Measurements from ENCODE around the gene MEGF6. TPM values are rescaled to one million over a fixed set of nuclear protein-coding genes. Genes with fewer than 3 reads are reported as not detected.
A peak's percentile ranks its signal among the peaks of the same experiment; 100 is the strongest.

MEGF6 gene
- total and polyA plus RNA-seq, 8 donors, result 40.6 to 108 (median 51.5) TPM

DNA sequence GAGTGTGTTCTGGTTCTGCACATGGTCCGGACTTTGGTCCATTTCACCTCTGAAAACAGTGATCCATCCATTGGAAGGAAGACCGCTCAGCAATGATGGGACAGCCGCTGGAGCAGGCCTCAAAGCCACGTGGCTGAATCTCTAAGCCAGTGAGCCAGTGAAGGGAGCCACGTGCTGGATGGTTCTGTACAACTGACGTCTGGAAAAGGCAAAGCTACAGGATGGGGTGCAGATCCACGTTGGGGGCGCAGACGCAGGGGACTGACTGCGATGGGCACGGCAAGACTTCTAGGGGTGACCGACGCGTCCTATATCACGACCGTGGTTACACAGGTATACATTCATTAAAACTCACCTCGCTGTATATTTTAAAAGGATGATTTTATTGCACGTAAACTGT is 167.0 kb downstream of the MEGF6 start:
- H3K36me3 ChIP-seq, result no peaks in the 10 kb centered on the region
- H3K9me3 ChIP-seq, result peaks cover 0 to 11% of the 10 kb centered on the region in 2 donors
- peaks cover 7 to 57% of the 10 kb centered on the region in 2 donors for H3K27me3 ChIP-seq
- DNase-seq (peak in 1 of 4 donors; percentile 34), ATAC-seq (no peak)
- no peak overlapping the region for H3K27ac ChIP-seq
- intact Hi-C loops (cut with DNase I), result no loop called here
- TF ChIP-seq, protein P1, sequence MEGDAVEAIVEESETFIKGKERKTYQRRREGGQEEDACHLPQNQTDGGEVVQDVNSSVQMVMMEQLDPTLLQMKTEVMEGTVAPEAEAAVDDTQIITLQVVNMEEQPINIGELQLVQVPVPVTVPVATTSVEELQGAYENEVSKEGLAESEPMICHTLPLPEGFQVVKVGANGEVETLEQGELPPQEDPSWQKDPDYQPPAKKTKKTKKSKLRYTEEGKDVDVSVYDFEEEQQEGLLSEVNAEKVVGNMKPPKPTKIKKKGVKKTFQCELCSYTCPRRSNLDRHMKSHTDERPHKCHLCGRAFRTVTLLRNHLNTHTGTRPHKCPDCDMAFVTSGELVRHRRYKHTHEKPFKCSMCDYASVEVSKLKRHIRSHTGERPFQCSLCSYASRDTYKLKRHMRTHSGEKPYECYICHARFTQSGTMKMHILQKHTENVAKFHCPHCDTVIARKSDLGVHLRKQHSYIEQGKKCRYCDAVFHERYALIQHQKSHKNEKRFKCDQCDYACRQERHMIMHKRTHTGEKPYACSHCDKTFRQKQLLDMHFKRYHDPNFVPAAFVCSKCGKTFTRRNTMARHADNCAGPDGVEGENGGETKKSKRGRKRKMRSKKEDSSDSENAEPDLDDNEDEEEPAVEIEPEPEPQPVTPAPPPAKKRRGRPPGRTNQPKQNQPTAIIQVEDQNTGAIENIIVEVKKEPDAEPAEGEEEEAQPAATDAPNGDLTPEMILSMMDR (IDR thresholded peaks at IDR 0.05), result no peak
- no peaks in the 10 kb centered on the region for H3K4me1 ChIP-seq
- no peak overlapping the region for H3K4me3 ChIP-seq

DNA sequence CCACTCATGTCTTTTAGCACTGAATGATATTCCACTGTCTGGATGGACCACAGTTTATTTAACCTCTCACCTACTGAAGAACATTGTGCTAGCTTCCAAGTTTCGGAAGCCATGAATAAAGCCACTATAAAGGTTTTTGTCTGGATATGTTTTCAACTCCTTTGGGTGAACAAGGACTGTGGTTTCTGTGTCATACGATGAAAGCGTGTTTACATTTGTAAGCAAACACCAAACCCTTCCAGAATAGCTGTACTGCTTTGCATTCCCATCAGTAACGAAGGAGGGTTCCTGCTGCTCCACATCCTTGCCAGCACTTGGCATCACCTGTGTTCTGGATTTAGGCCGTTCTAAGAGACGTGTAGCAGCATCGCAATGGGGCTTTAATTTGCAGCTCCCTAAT is 167.5 kb downstream of the MEGF6 start:
- TF ChIP-seq, protein P1 (IDR thresholded peaks at IDR 0.05), result no peak
- intact Hi-C loops (cut with DNase I), result no loop called here
- Histone ChIP-seq H3K36me3 (no peaks in the 10 kb centered on the region), H3K27me3 (peaks cover 7 to 61% of the 10 kb centered on the region in 2 donors), H3K4me3 (no peak overlapping the region), H3K27ac (no peak overlapping the region), H3K4me1 (no peaks in the 10 kb centered on the region), H3K9me3 (peaks cover 0 to 11% of the 10 kb centered on the region in 2 donors)
- ATAC-seq (no peak), DNase-seq (no peak)

DNA sequence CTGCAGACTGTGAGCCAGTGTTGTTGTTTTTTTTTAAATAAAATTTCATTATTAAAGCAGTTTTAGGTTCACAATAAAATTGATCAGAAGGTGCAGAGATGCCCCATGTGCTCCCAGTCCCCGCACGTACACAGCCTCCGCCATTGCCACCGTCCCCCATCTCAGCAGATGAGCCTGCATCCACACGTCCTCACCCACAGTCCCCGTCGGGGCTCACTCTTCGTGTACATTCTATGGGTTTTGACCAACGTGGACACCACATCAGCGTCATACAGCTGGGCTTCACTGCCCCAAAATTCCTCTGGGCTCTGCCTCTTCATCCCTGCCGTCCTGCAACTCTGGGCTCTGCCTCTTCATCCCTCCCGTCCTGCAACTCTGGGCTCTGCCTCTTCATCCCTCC is 168.4 kb downstream of the MEGF6 start:
- intact Hi-C loops (cut with DNase I), result no loop called here
- H3K27ac ChIP-seq, result no peak overlapping the region
- DNase-seq (peak in 1 of 4 donors; percentile 46), ATAC-seq (no peak)
- H3K27me3 ChIP-seq, result peaks cover 7 to 66% of the 10 kb centered on the region in 2 donors
- peaks cover 0 to 11% of the 10 kb centered on the region in 2 donors for H3K9me3 ChIP-seq
- H3K4me3 ChIP-seq, result no peak overlapping the region
- H3K4me1 ChIP-seq, result no peaks in the 10 kb centered on the region
- TF ChIP-seq, protein P1 (IDR thresholded peaks at IDR 0.05), result no peak
- no peaks in the 10 kb centered on the region for H3K36me3 ChIP-seq

DNA sequence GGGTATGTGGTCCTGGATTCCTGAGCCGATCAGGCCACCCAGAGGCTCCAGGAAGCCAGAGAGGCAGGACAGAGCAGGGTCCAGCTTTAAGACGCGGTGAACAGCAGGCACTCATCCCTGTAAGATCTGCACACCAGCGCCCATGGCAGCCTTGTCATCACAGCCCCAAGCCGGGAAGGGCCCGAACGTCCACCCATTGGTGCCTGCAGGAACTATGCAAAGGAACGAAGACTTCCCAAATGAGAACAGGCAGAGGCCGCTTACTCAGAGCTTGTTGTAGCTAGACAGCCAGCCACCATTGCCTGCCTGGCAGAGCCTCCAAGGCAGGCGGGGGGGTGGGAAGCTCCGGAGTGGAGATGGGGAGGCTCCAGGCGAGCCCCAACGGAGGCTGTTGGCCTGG is 169.0 kb downstream of the MEGF6 start:
- H3K36me3 ChIP-seq, result no peaks in the 10 kb centered on the region
- no peaks in the 10 kb centered on the region for H3K4me1 ChIP-seq
- H3K27ac ChIP-seq, result no peak overlapping the region
- ATAC-seq (no peak), DNase-seq (peak in 1 of 4 donors; percentile 49)
- TF ChIP-seq, protein P1 (IDR thresholded peaks at IDR 0.05), result no peak
- no peak overlapping the region for H3K4me3 ChIP-seq
- peaks cover 0 to 11% of the 10 kb centered on the region in 2 donors for H3K9me3 ChIP-seq
- H3K27me3 ChIP-seq, result peaks cover 7 to 66% of the 10 kb centered on the region in 2 donors
- intact Hi-C loops (cut with DNase I), result no loop called here

DNA sequence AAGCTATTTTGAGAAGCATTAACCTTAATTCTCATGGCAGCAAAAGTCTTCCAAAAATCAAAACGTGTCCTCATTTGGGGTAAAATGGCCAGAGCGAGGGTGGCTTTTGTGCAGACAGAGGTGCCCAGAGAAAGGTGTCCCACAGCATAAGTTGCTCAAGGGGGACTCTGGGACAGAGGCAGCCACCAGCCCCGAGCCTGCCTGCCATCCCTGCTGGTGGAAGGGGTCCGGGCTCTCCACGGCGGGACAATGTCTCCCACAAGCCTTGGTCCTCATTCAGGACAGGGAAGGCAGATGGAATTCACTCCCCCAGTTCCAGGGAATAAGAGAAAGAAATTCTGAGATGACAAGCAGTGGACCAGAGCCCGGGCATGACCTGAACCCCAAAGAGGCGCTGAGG is 169.4 kb downstream of the MEGF6 start:
- no peaks in the 10 kb centered on the region for H3K36me3 ChIP-seq
- H3K4me1 ChIP-seq, result no peaks in the 10 kb centered on the region
- DNase-seq (peak in 1 of 4 donors; percentile 66), ATAC-seq (no peak)
- H3K27me3 ChIP-seq, result peaks cover 7 to 66% of the 10 kb centered on the region in 2 donors
- intact Hi-C loops (cut with DNase I), result no loop called here
- H3K27ac ChIP-seq, result no peak overlapping the region
- TF ChIP-seq, protein P1 (IDR thresholded peaks at IDR 0.05), result no peak
- H3K4me3 ChIP-seq, result no peak overlapping the region
- peaks cover 0 to 11% of the 10 kb centered on the region in 2 donors for H3K9me3 ChIP-seq

Data from left lung (tissue), 10 donors.